ENCODE data around the gene ATP6V1B1. TPM values are rescaled to one million over a fixed set of nuclear protein-coding genes. Genes with fewer than 3 reads are reported as not detected.

The ATP6V1B1 gene
- total and polyA plus RNA-seq, 9 of the 15 experiments (the other 6 are each of a cell fraction or from before 2014, with no cell fraction given) = not detected

DNA sequence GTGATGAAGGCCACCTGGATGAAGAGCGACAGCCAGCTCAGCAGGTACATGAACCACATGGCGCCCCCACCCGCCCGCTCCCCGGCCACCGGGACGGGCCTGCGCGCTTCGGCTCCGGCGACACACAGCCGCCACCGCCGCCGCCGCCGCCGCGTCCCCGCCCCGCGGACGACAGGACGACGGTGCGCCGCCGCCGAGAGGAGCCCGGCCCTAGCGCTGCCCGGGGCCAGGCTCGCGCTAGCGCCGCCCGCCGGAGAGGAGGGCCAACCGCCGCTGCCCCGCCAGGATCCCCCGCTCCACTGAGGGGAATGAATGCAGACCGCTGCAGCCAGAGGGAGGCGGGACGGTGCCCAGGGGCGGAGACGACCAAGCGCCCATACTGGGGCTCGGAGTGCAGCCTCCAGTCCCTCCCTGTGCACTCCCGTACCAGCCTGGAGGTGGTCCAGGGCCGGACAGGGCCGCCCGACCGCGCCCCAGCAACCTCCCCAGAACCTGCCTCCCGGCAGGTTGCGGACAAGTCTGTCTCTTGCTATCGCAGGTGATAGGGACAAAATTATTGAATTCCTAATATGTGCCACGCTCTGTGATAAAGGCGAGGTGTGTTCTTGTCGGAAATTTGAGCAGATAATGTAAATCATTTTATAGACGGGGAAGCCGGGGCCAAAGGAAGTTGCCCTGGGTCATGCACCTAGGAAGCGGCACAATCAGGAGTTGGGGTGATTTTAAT is 59.2 kb downstream of the ATP6V1B1 start, which contains the start of gene TEX261 (continued):
- TF ChIP-seq, protein P1, sequence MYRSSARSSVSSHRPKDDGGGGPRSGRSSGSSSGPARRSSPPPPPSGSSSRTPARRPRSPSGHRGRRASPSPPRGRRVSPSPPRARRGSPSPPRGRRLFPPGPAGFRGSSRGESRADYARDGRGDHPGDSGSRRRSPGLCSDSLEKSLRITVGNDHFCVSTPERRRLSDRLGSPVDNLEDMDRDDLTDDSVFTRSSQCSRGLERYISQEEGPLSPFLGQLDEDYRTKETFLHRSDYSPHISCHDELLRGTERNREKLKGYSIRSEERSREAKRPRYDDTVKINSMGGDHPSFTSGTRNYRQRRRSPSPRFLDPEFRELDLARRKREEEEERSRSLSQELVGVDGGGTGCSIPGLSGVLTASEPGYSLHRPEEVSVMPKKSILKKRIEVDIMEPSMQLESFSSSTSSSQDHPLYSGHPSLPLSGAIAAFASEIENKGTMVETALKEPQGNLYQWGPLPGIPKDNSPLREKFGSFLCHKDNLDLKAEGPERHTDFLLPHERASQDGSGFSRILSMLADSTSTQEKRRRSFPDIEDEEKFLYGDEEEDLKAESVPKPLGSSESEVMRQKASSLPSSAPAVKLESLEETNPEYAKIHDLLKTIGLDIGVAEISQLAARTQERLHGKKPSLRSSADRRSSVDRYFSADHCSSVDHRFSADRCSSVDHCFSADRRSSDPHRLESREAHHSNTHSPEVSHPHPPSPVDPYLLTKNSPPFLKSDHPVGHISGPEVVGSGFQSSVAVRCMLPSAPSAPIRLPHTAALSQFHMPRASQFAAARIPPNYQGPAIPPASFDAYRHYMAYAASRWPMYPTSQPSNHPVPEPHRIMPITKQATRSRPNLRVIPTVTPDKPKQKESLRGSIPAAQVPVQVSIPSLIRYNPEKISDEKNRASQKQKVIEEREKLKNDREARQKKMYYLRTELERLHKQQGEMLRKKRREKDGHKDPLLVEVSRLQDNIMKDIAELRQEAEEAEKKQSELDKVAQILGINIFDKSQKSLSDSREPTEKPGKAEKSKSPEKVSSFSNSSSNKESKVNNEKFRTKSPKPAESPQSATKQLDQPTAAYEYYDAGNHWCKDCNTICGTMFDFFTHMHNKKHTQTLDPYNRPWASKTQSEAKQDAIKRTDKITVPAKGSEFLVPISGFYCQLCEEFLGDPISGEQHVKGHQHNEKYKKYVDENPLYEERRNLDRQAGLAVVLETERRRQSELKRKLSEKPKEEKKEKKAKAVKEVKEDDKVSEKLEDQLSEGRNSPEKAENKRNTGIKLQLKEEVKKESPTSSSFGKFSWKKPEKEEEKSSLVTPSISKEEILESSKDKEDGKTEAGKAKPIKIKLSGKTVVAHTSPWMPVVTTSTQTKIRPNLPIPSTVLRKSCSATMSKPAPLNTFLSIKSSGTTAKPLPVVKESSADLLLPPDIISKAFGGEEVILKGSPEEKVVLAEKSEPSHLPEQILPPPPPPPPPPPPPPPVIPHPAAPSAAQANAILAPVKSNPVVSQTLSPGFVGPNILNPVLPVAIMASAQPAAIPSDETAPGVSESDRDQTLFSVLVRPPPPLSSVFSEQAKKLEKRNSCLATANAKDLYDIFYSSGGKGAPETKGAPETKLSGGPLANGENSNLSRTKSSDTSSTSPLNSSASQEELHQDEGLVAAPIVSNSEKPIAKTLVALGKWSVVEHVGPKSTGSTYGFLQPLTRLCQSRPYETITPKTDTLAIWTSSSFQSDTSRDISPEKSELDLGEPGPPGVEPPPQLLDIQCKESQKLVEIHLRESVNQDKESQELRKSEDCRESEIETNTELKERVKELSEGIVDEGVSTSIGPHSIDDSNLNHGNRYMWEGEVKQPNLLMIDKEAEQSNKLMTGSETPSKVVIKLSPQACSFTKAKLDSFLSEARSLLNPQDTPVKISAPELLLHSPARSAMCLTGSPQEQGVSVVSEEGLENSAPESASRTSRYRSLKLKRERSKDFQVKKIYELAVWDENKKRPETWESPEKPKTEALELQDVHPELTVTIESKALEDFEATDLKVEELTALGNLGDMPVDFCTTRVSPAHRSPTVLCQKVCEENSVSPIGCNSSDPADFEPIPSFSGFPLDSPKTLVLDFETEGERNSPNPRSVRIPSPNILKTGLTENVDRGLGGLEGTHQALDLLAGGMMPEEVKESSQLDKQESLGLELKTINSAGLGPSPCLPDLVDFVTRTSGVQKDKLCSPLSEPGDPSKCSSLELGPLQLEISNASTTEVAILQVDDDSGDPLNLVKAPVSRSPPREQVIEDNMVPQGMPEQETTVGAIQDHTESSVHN (IDR thresholded peaks at IDR 0.05; ENCODE audit: borderline replicate concordance in 1 of 2, low read depth in 1 of 2) = no peak
- TF ChIP-seq TSC22D4 (tag; IDR thresholded peaks at IDR 0.05) (no peak), HSF4 (CRISPR knock-in tag; IDR thresholded peaks at IDR 0.05; ENCODE audit: borderline replicate concordance) (no peak), ZNF354B (CRISPR knock-in tag; IDR thresholded peaks at IDR 0.05) (no peak), ZNF140 (CRISPR knock-in tag; IDR thresholded peaks at IDR 0.05) (no peak), NEUROD1 (IDR thresholded peaks at IDR 0.05; ENCODE audit: borderline replicate concordance, low read depth, low read length, partially characterized antibody) (peak; percentile 47), XRCC4 (IDR thresholded peaks at IDR 0.05; ENCODE audit: extremely low read depth, insufficient read depth, insufficient read length) (no peak), LEF1 (IDR thresholded peaks at IDR 0.05) (no peak), BMI1 (IDR thresholded peaks at IDR 0.05; ENCODE audit: low read length) (no peak), HDAC3 (IDR thresholded peaks at IDR 0.05; ENCODE audit: borderline replicate concordance, partially characterized antibody) (no peak), TGIF2 (CRISPR knock-in tag; IDR thresholded peaks at IDR 0.05) (no peak)
- TF ChIP-seq, protein P2, sequence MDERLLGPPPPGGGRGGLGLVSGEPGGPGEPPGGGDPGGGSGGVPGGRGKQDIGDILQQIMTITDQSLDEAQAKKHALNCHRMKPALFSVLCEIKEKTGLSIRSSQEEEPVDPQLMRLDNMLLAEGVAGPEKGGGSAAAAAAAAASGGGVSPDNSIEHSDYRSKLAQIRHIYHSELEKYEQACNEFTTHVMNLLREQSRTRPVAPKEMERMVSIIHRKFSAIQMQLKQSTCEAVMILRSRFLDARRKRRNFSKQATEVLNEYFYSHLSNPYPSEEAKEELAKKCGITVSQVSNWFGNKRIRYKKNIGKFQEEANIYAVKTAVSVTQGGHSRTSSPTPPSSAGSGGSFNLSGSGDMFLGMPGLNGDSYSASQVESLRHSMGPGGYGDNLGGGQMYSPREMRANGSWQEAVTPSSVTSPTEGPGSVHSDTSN (CRISPR knock-in tag; IDR thresholded peaks at IDR 0.05; ENCODE audit: low read depth) = no peak
- TF ChIP-seq, protein P2 (tag; conservative IDR thresholded peaks at IDR 0.05; ENCODE audit: low read depth) = no peak
- TF ChIP-seq, protein P3, sequence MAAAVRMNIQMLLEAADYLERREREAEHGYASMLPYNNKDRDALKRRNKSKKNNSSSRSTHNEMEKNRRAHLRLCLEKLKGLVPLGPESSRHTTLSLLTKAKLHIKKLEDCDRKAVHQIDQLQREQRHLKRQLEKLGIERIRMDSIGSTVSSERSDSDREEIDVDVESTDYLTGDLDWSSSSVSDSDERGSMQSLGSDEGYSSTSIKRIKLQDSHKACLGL (CRISPR knock-in tag; IDR thresholded peaks at IDR 0.05; ENCODE audit: borderline replicate concordance, poor library complexity, severe bottlenecking) = no peak
- TF ChIP-seq, protein P4, sequence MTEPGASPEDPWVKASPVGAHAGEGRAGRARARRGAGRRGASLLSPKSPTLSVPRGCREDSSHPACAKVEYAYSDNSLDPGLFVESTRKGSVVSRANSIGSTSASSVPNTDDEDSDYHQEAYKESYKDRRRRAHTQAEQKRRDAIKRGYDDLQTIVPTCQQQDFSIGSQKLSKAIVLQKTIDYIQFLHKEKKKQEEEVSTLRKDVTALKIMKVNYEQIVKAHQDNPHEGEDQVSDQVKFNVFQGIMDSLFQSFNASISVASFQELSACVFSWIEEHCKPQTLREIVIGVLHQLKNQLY (CRISPR knock-in tag; conservative IDR thresholded peaks at IDR 0.05) = no peak
